Measurements from ENCODE around the gene ATG2B.

DNA sequence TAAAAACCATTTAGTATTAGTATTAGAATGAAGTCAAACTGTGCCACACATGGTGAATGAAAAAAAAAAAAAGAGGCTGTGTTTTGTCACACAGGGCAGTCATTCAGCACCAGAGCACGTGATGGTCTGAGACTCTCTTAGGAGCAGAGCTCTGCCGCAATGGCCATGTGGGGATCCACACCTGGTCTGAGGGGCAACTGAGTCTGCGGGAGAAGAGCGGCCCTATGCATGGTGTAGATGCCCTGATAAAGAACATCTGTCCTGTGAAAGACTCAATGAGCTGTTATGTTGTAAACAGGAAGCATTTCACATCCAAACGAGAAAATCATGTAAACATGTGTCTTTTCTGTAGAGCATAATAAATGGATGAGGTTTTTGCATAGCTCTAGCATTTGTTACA, 119.4 kb downstream of the ATG2B start:
- TF ChIP-seq POLR2A (IDR thresholded peaks at IDR 0.05) = no peak
- no peak for TF ChIP-seq CTCF (IDR thresholded peaks at IDR 0.05)
